HG03066 (cell line): ENCODE results near the gene DUOXA1.
"Not testable (repeated sequence)": the region's sequence is repeated elsewhere in the genome, so short reads cannot be mapped to it uniquely, and the experiment has no call there.

Experiments
- ATAC-seq: cut with Tn5 transposase; IDR thresholded peaks from one replicate; pipeline ENCODE4 v1.9.1; 2021; ENCODE audit warnings: low read depth; ENCODE audit not compliant: unreplicated experiment

Gene DUOXA1

DNA sequence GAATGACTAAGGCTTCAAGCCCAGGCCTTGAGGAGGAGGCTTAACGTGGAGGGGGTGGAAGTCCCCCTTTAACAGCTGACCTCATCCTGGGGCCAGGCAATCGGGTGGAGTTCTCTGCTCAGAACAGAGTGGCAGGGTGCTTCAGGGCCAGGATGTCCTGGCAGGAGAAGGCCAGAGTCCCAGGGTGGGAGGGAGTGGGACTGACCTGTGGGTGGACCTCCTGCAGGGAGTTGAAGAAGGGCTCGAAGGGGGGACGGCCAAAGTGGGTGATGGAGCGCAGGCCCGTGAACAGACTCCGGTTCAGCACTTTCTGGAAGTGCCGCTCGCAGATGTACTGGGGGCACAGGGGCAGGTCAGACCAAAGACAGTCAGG lies 35.3 kb downstream of the DUOXA1 start:
- no peak for ATAC-seq

DNA sequence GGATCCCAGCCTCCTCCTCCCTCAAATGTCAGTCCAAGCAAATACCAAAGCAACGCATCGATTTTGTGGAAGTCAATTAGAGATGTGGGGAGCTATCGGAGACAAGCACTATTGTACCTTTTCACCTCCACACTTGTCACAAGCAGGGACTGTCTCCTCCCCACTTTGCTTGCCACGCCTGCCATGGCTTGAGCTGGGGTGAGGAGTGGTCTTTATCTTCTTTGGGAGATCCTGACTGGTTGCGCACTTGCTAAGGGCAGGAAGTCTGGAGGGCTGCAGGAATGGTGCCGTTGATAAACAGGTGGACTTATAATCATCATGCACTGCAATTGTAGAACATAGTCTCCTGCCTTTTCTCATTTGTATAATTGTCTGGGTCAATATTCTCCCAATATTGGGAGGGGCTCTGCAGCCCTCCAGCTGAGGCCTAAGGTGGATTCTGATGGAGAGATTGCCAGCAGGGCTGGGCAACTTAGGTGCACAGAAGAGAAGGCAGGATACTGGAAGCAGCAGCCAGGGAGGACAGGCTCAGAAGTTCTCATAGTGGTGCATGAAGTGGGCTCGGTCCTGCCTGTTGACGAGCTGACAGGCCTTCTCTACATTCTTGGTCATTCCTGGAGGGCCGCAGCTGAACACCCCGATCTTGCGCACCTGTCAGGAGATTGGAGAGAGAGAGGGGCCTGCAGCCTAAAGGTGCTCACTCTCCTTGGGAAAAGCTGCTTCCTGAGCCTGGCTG lies 35.9 kb downstream of the DUOXA1 start:
- ATAC-seq: no peak

DNA sequence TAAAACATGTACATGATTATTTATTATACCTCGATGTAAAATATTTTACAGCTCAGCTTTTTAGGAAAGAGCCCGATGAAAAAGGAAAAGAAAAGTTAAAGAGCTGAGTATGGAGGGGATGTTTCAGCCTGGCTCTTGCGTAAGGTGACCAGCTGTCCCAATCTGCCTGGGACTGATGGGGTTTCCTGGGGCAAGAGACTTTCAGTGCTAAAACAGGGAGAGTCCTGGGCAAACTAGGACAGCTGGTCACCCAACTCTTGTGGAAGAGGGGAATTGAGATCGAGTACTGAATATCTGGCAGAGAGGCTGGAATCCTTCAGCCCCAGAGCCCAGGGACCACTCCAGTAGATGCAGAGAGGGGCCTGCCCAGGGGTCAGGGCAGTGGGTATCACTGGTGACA lies 36.7 kb downstream of the DUOXA1 start:
- no peak for ATAC-seq

DNA sequence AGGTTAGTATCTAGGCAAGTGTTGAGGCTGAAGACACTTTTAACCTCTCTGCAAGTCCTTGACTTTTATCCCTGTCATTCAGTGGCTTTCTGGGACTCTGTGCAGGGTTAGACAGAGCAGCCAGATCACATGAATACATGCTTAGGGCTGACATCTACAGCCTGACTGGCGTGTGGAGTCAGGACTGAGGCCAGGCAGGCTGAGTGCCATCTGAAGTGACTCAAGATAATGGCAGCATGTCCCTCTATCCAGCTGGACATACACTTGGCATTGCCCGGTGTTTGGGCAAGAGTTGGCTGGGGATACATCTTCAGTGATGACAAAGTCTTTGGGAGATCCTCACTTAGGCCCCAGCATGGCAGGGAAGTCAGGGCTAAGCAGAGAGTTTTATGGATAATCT lies 38.1 kb downstream of the DUOXA1 start:
- ATAC-seq: no peak

DNA sequence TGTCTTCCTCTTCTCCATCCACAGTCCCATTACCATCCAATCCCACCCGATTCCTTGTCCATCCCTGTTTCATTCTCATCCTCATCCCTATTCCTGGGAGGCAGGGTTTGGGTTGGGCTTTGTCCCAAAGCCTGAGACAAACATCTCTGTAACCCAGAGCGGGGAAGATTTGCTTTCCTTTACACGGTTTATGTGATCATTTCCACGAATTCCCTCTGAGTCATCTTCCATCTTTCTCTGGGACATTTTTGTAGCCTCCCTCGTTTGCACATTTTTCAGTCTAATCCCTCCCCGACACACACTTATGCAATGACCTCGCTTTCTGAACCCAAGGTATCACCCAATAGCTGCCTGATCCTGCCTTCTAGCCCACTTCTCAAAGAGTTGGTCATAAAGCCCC lies 38.5 kb downstream of the DUOXA1 start:
- no peak for ATAC-seq

DNA sequence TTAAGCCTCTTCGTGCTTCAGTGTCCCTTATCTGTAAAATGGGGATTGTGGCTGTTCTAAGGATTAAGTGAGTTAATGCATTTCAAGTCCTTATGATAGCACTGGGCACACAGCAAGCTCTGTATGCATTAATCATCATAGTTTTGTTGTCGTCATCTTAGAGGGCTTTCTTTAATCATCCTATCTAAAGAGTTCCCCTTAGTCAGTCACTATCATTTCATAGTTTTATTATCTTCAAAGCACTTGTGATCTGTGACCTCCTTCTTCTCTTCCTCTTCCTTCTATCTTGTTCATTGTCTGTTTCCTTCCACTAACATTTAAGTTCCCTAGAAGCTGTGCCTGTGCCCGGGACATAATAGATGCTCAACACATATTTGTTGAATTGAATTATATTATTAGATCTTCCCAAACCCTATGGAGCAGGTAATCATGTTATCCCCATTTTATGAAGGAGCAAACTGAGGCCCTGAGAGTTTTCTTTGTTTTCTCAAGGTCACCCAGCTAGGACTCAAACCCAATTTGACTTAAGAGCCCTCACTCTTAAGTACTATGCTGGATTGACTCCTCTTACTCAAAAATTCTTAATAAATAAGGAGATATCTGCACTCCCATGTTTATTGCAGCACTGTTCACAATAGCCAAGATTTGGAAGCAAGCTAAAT lies 39.8 kb downstream of the DUOXA1 start:
- no peak for ATAC-seq

DNA sequence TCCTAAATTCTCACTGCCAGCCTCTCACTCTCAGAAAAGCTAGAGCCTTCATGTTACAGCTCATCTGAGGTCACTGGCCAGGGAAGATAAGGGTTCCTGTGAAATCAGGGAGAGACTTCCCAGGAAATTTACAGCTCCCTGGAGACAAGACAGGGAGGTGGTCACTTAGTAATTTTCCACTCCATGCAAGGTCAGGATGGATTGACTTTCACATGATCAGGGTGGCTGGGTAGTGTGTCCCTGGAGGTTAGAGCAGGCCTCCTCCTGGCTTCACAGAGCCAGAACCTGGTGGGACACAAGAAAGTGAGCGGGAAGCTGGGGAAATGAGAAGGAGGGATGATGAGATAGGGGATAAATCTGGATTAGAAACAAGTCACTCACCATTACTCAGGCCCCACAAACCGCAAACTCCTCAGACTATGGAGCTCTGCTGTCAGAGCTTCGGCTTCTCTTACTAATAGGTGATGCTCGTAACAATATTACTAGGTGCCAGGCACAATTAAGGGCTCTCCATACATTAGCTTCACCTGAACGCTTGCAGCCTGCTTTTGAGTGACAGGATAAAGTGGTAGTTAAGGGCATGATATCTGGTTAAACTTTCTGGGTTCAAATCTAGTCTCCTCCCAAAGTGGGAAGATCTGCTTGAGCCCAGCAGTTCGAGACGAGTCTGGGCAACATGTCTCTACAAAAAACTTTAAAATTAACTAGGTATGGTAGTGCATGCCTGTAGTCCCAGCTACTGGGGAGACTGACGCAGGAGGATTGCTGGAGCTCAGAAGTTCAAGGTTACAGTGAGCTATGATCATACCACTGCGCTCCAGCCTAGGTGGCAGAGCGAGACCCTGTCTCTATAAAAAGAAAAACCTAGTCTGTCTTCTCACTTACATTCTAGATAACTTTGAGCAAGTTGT lies 40.6 kb downstream of the DUOXA1 start:
- no peak for ATAC-seq

DNA sequence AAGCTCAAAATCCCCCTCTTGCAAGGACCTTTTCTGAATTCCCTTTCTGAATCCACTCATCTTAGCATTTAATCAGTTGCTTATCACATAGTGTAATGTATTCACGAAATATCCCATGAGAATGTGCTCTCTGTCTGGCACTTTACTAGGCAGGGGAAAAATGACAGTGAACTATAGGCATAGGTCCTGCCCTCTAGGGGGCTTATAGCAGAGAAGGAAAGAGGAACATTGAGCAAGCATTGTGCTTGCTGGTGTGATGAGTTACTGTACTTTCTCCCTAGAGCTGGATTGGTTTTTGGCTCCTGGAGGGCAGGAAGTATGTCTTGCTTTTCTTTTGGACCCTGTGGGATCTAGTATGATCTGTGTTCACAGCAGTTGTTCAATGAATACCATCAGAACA lies 42.2 kb downstream of the DUOXA1 start:
- no peak for ATAC-seq

DNA sequence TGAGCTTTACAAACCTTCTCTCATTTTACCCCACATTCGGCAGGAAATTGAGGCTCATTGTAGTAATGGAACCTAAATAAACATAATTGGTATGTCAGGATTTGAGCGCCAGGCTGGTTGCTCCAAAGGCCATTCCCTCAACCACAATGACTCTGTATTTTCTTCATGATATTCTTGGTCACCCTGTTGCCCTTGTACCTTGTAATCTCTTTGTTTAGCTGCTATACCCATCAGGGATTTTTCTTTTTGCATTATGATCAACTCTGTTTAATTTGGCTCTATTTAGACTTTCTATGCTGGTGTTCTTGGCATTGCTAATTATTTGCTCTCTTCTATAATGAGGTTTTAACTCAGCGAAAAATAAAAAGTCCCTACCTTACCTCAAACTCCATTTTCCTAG lies 45.5 kb downstream of the DUOXA1 start:
- no peak for ATAC-seq

DNA sequence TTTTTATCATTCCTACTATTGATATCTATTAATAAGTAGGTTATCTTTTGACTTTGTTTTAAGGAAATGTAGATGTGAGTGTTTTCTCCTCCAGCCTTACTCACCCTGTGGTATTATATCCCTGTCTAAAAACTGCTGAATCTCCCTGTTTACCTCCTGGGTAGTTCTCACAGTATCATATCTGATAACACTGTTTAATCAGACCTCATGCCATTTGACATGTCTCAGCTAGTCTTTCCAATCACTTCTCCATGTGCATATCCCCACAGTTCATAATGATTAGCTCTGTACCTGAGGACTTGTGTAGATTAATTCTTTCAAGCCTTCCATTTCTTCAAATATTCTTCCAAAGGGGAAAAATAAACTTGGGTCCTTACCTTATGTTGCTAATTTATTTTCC lies 46.5 kb downstream of the DUOXA1 start:
- ATAC-seq: no peak

DNA sequence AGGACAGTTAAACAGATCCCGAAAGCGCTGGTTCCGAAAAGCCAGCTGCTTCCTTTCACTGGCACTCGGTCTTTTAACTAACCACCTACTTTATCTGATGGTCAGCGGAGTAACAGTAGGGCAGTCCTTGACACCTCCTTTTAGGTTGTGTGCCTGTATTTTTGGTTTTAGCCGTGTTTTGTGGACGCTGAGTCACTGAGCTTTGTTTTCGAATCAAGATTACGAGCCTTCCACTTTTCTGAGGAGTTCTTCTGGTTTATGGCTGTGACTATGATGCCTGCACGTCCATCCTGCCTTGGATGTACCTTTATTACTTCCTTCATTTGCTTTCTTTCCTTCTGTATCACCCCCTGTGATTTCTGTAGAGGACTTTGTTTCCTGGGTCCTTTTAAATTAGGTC lies 47.3 kb downstream of the DUOXA1 start:
- ATAC-seq: not testable (repeated sequence)

DNA sequence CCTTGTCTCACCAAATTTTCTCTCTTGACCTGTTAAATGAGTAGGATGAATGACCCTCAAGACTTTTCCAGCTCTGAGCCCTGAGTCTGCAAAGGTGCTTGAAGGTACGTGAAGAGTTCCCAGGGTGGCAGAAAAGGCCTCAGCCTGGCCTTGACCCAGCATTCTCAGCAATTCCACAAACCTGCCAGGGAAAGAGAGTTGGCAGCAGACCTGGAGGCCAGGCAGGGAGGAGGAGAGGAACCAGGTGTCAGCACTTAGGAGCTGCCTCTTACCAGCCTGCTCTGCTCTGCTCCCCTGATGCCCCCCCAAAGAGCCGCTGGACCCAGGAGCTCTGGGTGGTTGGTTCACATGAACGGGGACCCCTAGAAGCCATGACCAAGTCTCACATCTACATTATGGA lies 49.1 kb downstream of the DUOXA1 start:
- not testable (repeated sequence) for ATAC-seq

DNA sequence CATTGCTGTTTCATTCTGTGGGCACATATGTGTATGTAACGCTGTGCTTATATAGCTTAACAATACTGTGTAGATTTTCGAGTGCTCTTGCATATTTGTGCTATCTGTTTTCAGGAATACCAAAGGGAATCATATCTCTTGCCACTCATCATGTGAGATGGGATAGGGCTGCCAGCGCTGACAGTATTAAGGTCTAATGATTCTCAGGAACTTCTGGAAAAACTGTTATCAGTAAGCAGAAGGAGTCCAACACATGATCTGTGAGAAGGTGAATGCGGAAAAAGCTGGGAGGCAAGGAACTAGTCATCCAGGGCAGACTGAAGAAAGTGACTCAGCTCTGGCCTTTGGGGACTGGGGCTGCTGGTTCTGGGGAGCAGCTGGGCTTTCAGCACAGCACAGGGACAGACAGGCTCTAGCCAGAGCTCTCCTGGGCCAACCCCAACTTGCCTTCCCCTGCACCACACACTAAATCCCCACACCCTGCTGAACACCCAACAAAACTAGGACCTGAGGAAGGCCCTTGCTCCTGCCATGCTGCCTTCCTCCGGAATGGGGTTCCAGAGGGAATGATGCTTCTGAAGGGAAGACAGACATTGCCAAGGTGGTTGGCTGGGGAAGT lies 49.9 kb downstream of the DUOXA1 start:
- not testable (repeated sequence) for ATAC-seq

DNA sequence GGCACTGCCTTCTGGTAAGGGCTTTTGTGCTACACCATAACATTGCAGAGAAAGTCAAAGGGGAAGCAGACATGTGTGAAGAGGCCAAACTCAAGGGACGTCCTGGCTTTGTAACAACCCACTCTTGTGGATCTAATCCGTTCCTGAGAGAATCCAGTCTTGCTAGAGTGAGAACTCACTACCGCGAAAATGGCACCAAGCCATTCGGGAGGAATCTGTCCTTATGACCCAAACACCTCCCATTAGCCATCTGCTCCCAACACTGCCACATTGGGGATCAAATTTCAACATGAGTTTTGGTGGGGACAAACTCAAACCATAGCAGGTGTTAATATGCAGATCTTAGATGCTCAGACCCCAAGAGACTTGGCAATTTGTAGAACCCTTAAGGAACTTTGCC lies 50.5 kb downstream of the DUOXA1 start:
- ATAC-seq: not testable (repeated sequence)

DNA sequence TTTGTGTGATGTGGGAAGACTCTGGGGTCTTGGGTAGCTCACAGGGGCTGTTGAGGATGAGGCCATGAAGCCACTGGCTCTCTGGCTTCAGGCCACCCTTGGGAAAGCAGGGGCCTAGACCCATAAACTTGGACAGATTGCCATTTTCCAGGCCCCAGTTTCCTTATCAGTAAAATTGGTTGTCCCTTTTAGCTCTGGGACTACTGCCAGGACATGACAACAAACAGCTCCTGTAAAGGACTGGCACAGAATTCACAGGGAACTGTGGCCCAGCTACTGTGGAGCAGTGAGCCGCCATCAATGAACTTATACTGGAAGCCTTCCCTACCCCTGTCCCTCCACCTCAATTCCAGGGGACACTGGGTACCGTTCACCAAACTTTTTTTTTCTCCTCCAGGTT lies 52.3 kb downstream of the DUOXA1 start:
- not testable (repeated sequence) for ATAC-seq

DNA sequence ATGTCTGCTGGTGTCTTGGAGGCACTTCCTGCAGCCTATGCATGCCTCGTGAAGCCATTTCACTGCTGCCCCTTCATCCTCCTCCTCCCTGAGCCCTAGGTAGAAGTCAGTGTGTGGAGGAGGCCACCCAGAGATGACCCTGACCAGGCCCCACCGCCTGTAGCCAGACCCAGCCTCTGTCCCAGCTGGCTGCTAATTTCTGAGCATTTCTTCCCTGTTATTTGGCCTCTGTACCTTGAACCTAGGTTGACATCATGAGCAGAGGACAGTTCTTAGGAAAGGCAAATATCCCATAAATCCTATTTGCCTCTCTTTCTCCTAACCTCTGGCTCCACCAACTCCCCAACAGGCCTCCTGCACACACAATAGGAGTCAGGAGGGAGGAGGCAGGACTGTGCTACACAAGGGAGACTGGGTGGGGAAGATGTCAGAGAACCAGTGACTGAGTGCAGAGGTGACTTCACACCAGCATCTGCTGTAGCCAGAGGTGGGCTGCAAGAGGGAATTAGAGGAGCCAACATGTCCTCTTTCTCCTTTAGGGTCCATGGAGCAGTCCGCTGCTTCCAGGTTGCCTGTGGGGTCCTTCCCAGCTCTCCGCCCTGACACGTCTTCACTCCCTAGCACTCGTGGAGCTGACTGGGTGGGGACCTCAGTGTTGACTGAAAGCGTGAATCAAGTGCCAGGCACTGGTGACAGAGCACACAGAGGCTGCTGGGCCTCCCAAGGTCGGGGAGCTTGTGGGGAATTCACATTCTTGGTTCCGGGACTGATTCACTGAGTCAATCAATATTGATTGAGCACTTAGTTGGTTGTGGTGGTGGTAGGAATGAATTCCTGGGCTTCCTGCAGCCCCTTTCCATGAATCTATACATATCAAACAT lies 54.0 kb downstream of the DUOXA1 start:
- ATAC-seq: not testable (repeated sequence)

DNA sequence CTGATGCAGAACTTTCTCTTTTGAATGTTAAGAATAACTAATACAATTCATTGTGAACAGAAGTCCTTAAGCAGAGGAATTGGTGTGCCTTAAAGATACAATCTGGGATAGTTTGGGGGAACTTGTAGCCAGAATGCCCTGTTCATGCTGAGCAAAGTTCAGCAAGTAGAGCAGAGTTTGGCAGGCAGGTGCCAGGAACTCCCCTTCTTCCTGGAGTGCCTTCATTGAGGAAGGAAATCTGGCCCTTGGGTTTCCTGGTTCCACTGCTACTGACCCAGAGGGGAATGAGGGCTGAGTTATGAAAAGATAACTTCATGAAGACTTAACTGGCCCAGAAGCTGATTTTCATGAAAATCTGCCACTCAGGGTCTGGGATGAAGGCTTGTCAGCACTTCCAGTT lies 56.1 kb downstream of the DUOXA1 start:
- not testable (repeated sequence) for ATAC-seq

DNA sequence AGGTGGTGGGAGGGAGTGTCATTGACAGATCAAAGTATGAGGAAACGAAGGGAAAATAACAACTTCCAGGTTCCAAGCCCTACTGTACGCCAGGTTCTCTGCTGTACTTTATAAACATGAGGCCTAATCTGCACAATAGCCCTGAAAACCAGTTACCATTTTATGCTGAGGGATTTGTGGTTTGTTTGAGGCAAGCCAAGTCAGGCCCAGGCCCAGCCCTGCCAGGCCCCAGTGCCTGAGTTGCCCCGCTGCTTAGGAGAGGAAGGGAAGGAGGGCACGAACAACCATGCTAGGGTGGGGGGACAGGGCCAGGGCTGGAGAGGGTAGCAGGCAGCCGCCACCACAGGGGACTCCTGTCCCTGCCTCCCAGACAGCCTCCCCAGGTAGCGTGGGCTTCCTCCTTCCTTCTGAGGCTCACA lies 59.7 kb downstream of the DUOXA1 start:
- not testable (repeated sequence) for ATAC-seq
